Stimulated activated CD4-positive, alpha-beta T cell treated with anti-CD3 and anti-CD28 coated beads, Interleukin-2, amount 100 ng/mL, for 24 hours (primary cell): Measurements from ENCODE around the gene KIAA0753.
A peak's percentile ranks its signal among the peaks of the same experiment; 100 is the strongest.

Source experiments
- DNase-seq, 2 donors: peaks; one replicate each; pipeline ENCODE4 v3.0.0-alpha.2; 2020

The KIAA0753 gene

DNA sequence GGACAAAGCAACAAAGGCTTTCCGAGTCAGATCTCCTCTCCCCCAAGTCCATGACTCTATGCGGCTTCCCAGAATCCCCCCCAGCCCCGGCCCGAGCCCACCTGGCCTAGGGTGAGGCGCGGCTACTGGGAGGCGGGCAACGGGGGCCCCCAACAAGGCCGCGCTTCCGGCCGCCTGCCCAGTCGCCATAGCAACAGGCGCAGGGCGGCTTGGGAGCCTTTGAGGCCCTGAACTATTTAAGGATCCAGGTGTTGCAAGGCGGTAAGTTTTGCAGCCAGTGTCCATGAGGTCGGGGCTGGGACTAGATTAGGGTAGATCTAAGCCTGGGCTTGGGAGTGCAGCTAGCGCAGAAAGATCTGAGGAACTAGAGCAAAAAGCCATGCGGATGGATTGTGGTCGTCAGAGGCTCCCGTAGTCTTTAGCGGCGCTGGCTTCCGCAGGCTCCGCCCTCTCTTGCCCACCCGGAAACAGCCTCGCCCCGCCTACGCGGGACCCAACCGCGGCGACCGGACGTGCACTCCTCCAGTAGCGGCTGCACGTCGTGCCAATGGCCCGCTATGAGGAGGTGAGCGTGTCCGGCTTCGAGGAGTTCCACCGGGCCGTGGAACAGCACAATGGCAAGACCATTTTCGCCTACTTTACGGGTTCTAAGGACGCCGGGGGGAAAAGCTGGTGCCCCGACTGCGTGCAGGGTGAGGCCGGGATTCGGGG lies at the start of gene KIAA0753, which contains the start of gene TXNDC17:
KIAA0753 (minus strand) TSS at position 176 of the 711 bp plus-strand sequence. CDS start 5,608 bp downstream, outside the sequence.
TXNDC17 (plus strand) TSS at position 525 of the 711 bp plus-strand sequence; CDS start at position 548, 23 bp downstream.
- DNase-seq, result peak; percentile 93 to 97

GRCh38 chr17:6688944-6689343 lies 48.4 kb upstream of the KIAA0753 start:
- DNase-seq, result no peak

GRCh38 chr17:6686026-6686425 lies 45.5 kb upstream of the KIAA0753 start:
- DNase-seq, result no peak

DNA sequence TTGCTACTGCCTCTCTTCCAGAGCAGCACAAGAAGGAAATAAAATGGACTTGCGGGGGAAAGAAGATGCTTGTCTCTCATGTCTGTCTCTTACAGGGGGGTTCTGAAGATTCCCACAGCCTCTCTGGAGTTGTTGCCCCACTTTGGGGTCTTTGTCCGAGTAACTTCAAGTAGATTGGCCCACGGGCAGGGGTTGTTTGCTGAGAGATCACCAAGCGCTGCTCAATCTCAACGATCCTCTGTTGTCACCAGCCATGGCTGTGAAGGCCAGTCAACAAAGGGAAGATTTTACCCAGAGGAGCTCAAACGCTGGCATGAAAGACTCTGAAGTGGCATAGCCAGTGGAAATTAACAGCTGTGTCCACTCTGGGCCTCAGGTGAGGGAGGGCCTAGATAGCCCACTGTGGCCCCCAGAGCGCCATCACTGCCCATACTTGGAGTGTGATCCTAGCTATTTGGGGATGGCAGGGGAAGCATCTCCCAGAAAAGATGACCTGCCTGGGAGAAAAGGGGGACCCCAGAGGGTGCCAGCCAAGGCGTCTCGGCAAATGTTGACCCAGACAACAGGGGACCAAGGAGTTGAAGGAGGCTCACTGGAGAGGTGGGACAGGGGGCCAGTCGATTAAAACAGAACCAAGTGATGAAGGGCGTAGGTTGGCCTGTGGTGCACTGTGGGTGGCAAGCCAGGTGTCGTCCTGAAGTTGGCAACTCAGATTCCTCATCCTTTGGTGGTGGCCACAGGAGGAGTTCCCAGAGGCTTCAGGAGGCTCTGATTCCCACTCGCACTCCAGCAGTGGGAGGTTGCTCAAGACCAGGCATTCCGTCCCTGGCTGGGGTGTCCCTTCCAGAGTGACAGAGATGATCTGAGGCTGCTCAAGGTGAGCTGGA lies 44.6 kb upstream of the KIAA0753 start:
- DNase-seq, result no peak

DNA sequence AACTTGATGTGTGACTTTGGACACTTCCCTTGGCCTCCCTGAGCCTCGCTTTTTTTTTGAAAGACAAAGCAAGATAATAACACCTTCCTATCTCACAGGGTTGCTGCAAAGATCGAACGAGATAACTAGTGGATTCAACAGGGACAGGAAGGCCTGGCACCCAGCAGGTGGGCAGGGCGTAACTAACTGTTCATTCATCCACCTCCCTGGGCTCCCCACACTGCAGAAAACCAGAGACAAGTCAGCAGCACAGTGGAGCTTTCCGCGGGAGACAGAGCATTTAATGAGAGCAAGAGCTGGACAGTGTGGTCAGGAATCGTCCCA lies 43.9 kb upstream of the KIAA0753 start:
- no peak for DNase-seq

GRCh38 chr17:6683730-6684459 lies 43.4 kb upstream of the KIAA0753 start:
- no peak for DNase-seq

DNA sequence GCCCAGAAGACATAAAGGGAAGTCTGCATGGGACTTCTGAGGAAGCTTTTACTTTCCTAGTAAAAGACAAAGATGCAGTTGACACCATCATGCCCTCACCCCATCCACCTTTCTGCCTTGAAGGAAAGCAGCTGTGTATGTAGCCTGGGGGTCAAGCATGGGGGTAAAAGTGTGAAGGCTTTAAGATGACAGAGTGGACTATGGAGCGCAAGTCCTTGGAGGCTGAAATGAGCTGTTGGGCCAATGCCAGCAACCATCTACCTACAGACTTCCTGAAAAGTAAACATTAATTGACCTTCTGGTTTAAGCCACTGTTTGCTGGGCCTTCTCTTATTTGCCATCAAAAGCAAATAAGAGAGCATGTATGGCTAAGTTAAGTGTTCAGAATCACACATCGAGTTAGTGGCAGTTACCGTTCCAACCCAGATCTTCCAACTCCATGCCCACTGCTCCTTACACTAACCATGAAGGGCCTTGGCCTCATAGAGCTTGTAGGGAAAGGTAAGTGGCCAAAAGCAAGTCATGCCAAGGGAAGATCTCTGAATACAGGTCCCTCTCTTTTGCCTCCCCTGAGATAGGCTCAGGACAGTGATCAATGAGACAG lies 42.7 kb upstream of the KIAA0753 start:
- no peak for DNase-seq

DNA sequence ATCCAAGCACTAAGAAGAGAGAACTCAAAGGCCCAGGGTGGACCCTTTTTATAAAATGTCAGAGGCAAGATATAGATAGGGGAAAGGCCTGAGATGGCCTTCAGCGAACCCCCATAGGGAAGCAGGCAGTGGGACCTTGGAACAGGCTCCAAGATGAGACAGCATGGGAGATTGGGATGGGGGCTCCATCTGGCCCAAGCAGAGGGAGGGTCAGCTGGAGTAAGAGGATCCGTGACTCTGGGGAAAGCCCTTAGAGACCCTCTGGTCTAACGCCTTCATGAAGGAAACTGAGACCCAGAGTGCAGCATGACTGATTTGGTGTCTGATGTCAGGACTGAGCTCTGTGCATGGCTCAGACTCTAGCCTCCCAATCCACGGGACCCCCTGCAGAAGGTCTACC lies 41.8 kb upstream of the KIAA0753 start:
- no peak for DNase-seq

DNA sequence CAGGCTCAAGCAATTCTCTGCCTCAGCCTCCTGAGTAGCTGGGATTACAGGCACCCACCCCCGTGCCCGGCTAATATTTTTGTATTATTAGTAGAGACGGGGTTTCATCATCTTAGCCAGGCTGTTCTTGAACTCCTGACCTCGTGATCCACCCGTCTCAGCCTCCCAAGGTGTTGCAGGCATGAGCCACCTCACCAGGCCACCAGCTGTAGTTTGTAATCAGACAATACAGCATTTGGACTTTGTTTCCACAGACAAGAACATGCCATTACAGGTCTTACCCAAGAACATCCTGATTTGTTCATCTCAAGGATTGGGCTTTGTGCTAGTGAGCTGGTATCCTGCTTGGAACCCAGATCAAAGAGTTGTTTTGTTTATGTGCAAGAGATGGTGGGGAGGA lies 41.2 kb upstream of the KIAA0753 start:
- DNase-seq, result no peak

DNA sequence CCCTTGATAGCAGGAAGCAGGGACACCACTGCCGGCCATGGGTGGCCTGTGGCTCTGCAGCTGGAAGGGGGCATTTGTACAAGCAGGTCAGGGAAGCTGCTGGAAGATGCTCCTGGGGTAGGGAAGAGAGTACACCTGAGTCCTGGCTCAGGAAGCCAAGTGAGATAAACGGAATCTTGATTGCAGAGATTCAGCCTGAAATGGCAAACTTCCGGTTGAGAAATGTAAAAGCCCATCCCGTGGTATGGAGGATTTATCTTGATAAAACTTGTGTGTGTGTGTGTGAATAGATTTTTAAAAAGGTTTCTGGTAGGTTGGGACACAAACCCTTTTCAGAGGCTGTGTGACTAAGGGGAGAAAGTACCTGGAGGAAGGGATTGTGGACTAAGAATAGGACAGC lies 40.7 kb upstream of the KIAA0753 start:
- no peak for DNase-seq

GRCh38 chr17:6679241-6679640 lies 38.7 kb upstream of the KIAA0753 start:
- no peak for DNase-seq

GRCh38 chr17:6677946-6678345 lies 37.4 kb upstream of the KIAA0753 start:
- DNase-seq, result no peak

DNA sequence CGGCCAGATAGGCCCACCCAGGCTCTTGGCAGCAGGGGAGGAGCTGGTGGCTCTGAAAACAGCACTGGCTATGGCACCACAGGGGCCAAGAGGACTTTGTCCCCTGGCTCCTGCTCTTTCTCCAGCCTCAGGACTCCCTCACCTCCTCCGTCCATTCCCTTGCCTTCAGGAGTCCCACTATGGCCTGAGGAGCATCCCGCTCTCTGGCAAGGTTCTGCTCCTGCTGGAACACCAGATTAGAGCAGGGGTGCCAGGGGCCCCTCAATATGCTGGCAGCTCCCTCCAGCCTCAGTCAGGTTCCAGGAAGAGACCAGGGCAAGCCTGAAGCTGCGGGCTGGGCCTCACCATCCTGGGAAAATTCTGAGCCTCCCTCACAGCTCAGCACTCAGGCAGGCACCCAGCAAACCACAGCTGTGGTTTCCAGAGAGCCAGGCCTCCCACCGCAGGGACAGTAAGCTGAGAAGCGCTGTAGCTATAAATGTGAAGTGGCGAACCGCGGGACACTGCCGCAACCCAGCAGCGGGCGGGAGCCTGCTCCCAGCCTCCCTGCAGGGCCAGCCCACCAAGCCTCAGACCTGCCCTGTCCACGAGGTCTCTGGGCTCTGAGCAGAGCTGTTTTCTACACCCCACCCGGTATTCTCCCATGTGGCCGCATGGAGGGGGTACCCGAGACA lies 36.8 kb upstream of the KIAA0753 start:
- DNase-seq, result peak in 1 of 2 donors; percentile 24

GRCh38 chr17:6676802-6677157 lies 36.3 kb upstream of the KIAA0753 start:
- no peak for DNase-seq

DNA sequence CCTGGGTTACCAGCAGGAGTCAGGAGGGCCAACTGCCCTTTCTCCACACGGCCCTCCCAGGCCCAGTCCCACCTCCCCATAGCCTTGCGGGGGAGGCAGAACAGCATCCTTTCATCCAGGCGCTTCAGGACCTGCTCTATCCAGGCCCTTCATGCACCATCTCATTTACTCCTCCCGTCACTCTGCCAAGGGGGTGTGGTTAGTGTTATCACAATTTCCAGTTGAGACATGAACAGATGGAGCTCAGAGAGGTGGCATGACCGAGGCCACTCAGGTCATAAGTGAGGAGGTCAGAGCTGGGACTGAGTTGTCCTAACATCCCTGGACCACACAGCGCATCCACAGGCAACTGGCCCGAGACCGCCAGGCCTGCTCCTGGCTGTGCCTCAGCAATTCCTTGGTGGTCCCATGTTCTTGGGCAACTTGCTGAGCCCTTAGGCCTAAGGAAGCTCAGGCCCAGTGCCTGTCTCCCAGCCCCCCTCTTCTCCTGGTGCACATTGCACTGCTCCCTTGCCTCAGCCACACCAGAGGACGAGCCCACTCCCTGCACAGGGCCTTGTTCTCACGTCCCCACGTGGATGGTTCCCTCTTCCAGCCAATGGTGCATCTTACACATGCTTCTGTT lies 34.8 kb upstream of the KIAA0753 start:
- no peak for DNase-seq

- DNase-seq, result no peak
Observed at GRCh38 chr17:6674586-6674985, 34.1 kb upstream of the KIAA0753 start.

DNA sequence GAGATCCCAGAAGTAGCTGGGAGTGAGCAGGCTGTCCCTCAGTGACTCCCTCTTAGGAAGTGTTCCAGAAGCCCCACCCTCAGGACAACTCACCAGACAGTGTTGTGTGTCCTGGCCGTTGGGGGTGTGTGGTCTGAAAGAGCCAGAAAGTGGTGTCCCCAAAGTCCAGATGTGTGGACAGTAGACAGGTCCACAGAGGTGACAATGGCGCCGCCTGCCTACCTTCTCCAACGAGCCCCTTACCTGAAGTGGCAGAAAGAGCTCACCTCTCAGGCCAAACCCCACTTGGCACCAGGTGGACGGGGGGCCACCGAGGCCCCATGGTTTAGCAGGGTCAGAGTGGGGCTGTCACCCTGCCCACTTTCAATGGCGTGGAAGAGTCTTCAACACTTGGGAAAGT lies 30.9 kb upstream of the KIAA0753 start:
- no peak for DNase-seq

DNA sequence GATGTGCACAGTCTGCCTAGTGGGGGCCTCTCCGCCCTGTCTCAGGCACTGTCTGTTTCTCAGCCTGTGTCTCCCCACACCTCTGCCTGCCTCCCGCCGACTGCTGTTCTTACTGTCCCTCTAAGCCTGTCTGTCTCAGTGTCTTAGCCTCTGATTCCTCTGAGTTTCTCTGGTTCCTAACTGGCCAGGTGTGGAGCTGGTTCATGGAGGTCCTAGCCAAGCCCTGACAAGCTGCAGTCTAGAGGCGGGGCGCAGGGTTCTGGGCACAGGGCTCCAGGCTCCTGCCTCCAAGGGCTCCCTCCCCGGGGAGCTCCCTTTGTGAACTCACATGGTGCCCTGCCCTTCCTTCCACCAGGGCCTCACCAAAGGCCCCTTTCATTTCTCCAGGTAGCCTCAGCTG lies 30.5 kb upstream of the KIAA0753 start:
- DNase-seq, result no peak

- DNase-seq, result no peak
Observed at GRCh38 chr17:6670571-6670970, 30.1 kb upstream of the KIAA0753 start.

DNA sequence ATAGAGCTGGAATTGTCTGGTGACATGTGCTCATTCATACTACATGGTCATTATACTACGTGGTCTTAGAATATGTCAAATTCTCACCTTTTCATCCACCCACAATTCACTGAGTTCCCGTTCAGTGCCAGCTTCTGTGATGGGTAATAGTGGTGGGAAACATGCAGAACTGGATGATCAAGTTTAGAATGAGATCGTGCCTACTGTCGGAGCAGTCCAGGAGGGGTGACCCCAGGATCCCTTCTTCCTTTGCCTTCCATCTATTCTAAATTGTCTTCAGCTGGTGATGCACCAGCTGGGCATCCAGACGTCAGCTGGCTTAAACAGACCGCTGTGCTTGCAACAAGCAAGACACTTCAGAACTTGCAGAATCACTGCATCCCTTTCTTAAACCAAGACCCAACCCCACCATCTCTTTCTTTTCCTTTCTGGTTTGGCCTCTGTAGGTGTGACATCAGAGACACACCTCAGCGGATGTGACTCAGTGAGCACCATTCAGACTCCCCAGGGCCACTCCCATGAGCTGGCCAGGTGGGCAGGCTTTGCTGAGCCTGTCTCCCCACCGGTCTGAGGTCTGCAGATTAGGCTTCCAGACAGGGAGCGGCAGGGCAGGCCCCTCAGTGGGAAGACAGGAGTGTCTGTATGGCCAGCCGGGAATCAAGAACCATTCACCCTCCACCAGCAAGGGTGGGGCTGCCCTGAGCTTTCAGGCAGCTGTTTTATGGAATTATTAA lies 29.1 kb upstream of the KIAA0753 start:
- no peak for DNase-seq

DNA sequence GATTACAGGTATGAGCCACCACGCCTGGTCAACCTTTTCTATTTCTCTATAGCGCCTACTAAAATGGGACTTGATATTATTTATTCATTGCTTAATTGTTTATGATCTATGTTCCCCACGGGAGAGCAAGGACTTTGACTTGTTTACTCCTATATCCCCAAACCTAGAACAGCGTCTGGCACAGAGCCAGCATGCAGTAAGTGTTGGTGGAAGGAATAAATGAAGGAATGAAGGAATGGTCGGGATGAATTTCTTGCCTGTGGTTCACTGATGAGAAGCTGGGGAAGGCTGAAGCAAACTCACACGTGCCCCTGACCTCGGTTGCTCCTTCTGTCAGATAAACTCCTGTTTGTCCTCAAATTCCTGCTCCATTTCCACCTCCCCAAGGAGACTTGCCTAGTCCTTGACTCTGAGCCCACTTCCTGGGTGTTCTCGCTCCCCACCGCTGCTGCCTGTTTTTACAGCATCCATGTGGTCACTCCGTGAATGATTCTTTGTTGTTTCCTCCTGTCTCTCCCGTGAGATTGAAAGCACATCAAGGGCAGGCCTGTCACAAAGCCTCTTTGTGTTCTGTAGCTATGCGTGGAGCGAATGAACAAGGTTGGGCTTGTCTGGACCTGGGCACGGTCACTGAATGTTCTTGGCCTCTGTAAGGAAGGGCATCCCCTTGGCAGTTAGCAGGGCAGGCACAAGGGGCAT lies 28.4 kb upstream of the KIAA0753 start:
- DNase-seq, result no peak
